H1 (cell line): ENCODE measurements around the gene ADAMTS1. TPM values are rescaled to one million over a fixed set of nuclear protein-coding genes. Genes with fewer than 3 reads are reported as not detected.

ENCODE experiments used
- CTCF ChIA-PET: fragments of 300-600 bp; sonication (Branson Sonifier 250); formaldehyde crosslinking; loops from one replicate; lab custom pipeline; 2021; ENCODE audit not compliant: partially characterized antibody; lab: Charles Lee
- POLR2A ChIA-PET: fragments of 300-600 bp; sonication (Branson Sonifier 250); formaldehyde crosslinking; loops from one replicate; lab custom pipeline; 2021; ENCODE audit warnings: inconsistent platforms; ENCODE audit not compliant: partially characterized antibody; lab: Charles Lee
- DNase-seq, 2 experiments: peaks; one replicate each; pipeline versions ENCODE4 v3.0.0 to v3.0.0-alpha.2; 2010 to 2022; ENCODE audit warnings: low spot score in 2 of 2, low read depth in 1 of 2, mixed read lengths in 1 of 2
- FAIRE-seq: peaks from 2 replicates; lab custom pipeline; 2011; peaks lifted over from hg19 to GRCh38; lab: Jason Lieb, UNC
- H2AFZ ChIP-seq: 2 replicates; pipeline ENCODE4 v1.8.1; 2012; ENCODE audit warnings: low read length, inconsistent platforms
- H2AK5ac ChIP-seq: 2 replicates; pipeline ENCODE4 v1.6.1; 2013; ENCODE audit warnings: low read depth, low read length
- H2BK120ac ChIP-seq: replicated peaks from 2 replicates; pipeline ENCODE3; 2013; ENCODE audit warnings: low read depth, low read length, inconsistent platforms
- H2BK12ac ChIP-seq: 2 replicates; pipeline ENCODE4 v1.6.1; 2013; ENCODE audit warnings: low read depth, low read length
- H2BK15ac ChIP-seq: 2 replicates; pipeline ENCODE4 v1.6.1; 2013; ENCODE audit warnings: low read length
- H2BK20ac ChIP-seq: 2 replicates; pipeline ENCODE4 v1.6.1; 2013; ENCODE audit warnings: low read length
- H2BK5ac ChIP-seq: 2 replicates; pipeline ENCODE4 v1.6.1; 2013; ENCODE audit warnings: low read depth, low read length
- H3K14ac ChIP-seq: 2 replicates; pipeline ENCODE4 v1.6.1; 2013; ENCODE audit warnings: inconsistent platforms; ENCODE audit not compliant: insufficient read length
- H3K18ac ChIP-seq: 2 replicates; pipeline ENCODE4 v1.6.1; 2013; ENCODE audit warnings: low read length; ENCODE audit errors: extremely low read depth
- H3K23ac ChIP-seq: 2 replicates; pipeline ENCODE4 v1.6.1; 2013; ENCODE audit warnings: inconsistent platforms; ENCODE audit not compliant: insufficient read length
- H3K23me2 ChIP-seq: 2 replicates; pipeline ENCODE4 v1.6.1; 2013; ENCODE audit warnings: low read depth, low read length
- H3K27ac ChIP-seq: 2 replicates; pipeline ENCODE4 v1.6.1; 2011; ENCODE audit warnings: low read depth, low read length, inconsistent platforms
- H3K27me3 ChIP-seq, 4 experiments: replicated peaks in 1 of 4; 1 replicate in 1 of 4; 2 replicates in 3 of 4; pipeline versions ENCODE4 v1.6.1 to v1.8.1; 2011 to 2013; ENCODE audit warnings: low read length in 3 of 4, mild to moderate bottlenecking in 3 of 4, inconsistent platforms in 2 of 4, mixed read lengths in 2 of 4, moderate library complexity in 1 of 4; ENCODE audit not compliant: control insufficient read depth in 3 of 4, insufficient read depth in 3 of 4; ENCODE audit errors: extremely low read depth in 1 of 4
- H3K36me3 ChIP-seq, 4 experiments: 2 replicates each; pipeline versions ENCODE4 v1.6.1 to v1.8.1; 2011 to 2013; ENCODE audit warnings: mild to moderate bottlenecking in 4 of 4, low read length in 3 of 4, moderate library complexity in 2 of 4, control low read depth in 1 of 4, inconsistent platforms in 1 of 4; ENCODE audit not compliant: insufficient read depth in 4 of 4, control insufficient read depth in 2 of 4
- H3K4ac ChIP-seq: replicated peaks from 2 replicates; pipeline ENCODE3; 2013; ENCODE audit warnings: low read length, low read depth, mixed read lengths, inconsistent platforms; ENCODE audit not compliant: insufficient read length
- H3K4me1 ChIP-seq, 4 experiments: replicated peaks in 1 of 4; 1 replicate in 1 of 4; 2 replicates in 3 of 4; pipeline versions ENCODE4 v1.6.1 to v1.8.1; 2011 to 2013; ENCODE audit warnings: low read length in 3 of 4, inconsistent platforms in 2 of 4, mixed read lengths in 1 of 4; ENCODE audit not compliant: insufficient read depth in 4 of 4, control insufficient read depth in 3 of 4
- H3K4me2 ChIP-seq, 2 experiments: 2 replicates each; pipeline versions ENCODE4 v1.6.1 to v1.8.1; 2011 to 2013; ENCODE audit warnings: low read depth in 2 of 2, low read length in 2 of 2, control low read depth in 1 of 2, inconsistent platforms in 1 of 2, mild to moderate bottlenecking in 1 of 2; ENCODE audit not compliant: insufficient read depth in 1 of 2
- H3K4me3 ChIP-seq, 4 experiments: fragments of 200-600, 300-600 bp in 1 of 4; sonication (generic), shearing (Covaris generic), sonication (Bioruptor Twin) in 1 of 4; 2 replicates each; pipeline versions ENCODE4 v1.5.1 to v1.8.1; 2011 to 2016; ENCODE audit warnings: low read length in 4 of 4, low read depth in 3 of 4, control low read depth in 2 of 4, inconsistent platforms in 2 of 4, mild to moderate bottlenecking in 2 of 4, mixed read lengths in 1 of 4, moderate library complexity in 1 of 4; ENCODE audit not compliant: insufficient read depth in 2 of 4; ENCODE audit errors: extremely low read depth in 1 of 4
- H3K56ac ChIP-seq: replicated peaks from 2 replicates; pipeline ENCODE3; 2013; ENCODE audit warnings: low read depth, mild to moderate bottlenecking, mixed read lengths, low read length, inconsistent platforms; ENCODE audit not compliant: insufficient read length
- H3K79me1 ChIP-seq: 2 replicates; pipeline ENCODE4 v1.6.1; 2013; ENCODE audit warnings: low read depth, low read length, control low read depth
- H3K79me2 ChIP-seq, 2 experiments: 2 replicates each; pipeline versions ENCODE4 v1.6.1 to v1.8.1; 2012 to 2013; ENCODE audit warnings: low read length in 2 of 2, mild to moderate bottlenecking in 2 of 2, inconsistent platforms in 1 of 2; ENCODE audit not compliant: insufficient read depth in 2 of 2, control insufficient read depth in 1 of 2
- H3K9ac ChIP-seq, 4 experiments: replicated peaks in 1 of 4; 1 replicate in 1 of 4; 2 replicates in 3 of 4; pipeline versions ENCODE4 v1.6.1 to v1.8.1; 2011 to 2013; ENCODE audit warnings: low read depth in 3 of 4, low read length in 3 of 4, control low read depth in 2 of 4, mild to moderate bottlenecking in 2 of 4, moderate library complexity in 2 of 4, inconsistent platforms in 1 of 4; ENCODE audit errors: extremely low read depth in 1 of 4
- H3K9me3 ChIP-seq, 2 experiments: 2 replicates each; pipeline versions ENCODE4 v1.6.1 to v1.8.1; 2012 to 2013; ENCODE audit warnings: mild to moderate bottlenecking in 2 of 2, moderate library complexity in 2 of 2, control low read depth in 1 of 2, inconsistent platforms in 1 of 2, low read depth in 1 of 2, low read length in 1 of 2, mixed read lengths in 1 of 2; ENCODE audit not compliant: insufficient read depth in 2 of 2
- H4K20me1 ChIP-seq, 2 experiments: replicated peaks in 1 of 2; 2 replicates each; pipeline versions ENCODE3 to v1.8.1; 2011 to 2013; ENCODE audit warnings: inconsistent platforms in 2 of 2, low read length in 2 of 2, mild to moderate bottlenecking in 1 of 2; ENCODE audit not compliant: insufficient read depth in 2 of 2, control insufficient read depth in 1 of 2
- H4K5ac ChIP-seq: 2 replicates; pipeline ENCODE4 v1.6.1; 2013; ENCODE audit warnings: low read length, low read depth, mixed read lengths, inconsistent platforms; ENCODE audit not compliant: insufficient read length
- H4K8ac ChIP-seq: 2 replicates; pipeline ENCODE4 v1.8.0; 2013; ENCODE audit warnings: mild to moderate bottlenecking, moderate library complexity, low read length, inconsistent platforms; ENCODE audit not compliant: insufficient read depth; ENCODE audit errors: extremely low read depth
- H4K91ac ChIP-seq: replicated peaks from 2 replicates; pipeline ENCODE3; 2013; ENCODE audit warnings: low read length, mixed read lengths, inconsistent platforms; ENCODE audit not compliant: insufficient read length
- BCL11A ChIP-seq, 2 experiments: IDR thresholded peaks; one replicate each; pipeline ENCODE4 v1.6.1; 2011; ENCODE audit warnings: low read depth in 2 of 2, low read length in 2 of 2, mild to moderate bottlenecking in 2 of 2
- CBX8 ChIP-seq: fragments of 300-800, 300-1000 bp; sonication (generic); IDR thresholded peaks from 2 replicates; pipeline ENCODE4 v1.7.1; 2016; ENCODE audit warnings: low read depth, low read length, borderline replicate concordance
- CTBP2 ChIP-seq: IDR thresholded peaks from 2 replicates; pipeline ENCODE4 v1.7.0; 2011; ENCODE audit warnings: borderline replicate concordance, mild to moderate bottlenecking, moderate library complexity, mixed read lengths, low read length; ENCODE audit not compliant: insufficient read depth, insufficient read length
- E2F6 ChIP-seq: IDR thresholded peaks from 2 replicates; pipeline ENCODE4 v1.6.1; 2012; ENCODE audit warnings: inconsistent platforms
- EGR1 ChIP-seq: IDR thresholded peaks from 2 replicates; pipeline ENCODE4 v1.6.1; 2011; ENCODE audit warnings: low read depth, low read length, borderline replicate concordance
- FOSL1 ChIP-seq: IDR thresholded peaks from 2 replicates; pipeline ENCODE4 v1.6.1; 2011; ENCODE audit warnings: mild to moderate bottlenecking, low read depth, low read length, moderate library complexity; ENCODE audit not compliant: insufficient read depth
- HDAC2 ChIP-seq, 2 experiments: fragments of 300-600 bp in 1 of 2; sonication (generic) in 1 of 2; IDR thresholded peaks; 2 replicates each; pipeline ENCODE4 v1.6.1; 2011 to 2012; ENCODE audit warnings: low read depth in 2 of 2, low read length in 2 of 2, mild to moderate bottlenecking in 2 of 2, moderate library complexity in 2 of 2, borderline replicate concordance in 1 of 2, inconsistent platforms in 1 of 2
- KDM1A ChIP-seq: fragments of 200-600, 300-600 bp; sonication (generic); IDR thresholded peaks from 2 replicates; pipeline ENCODE4 v1.7.1; 2016; ENCODE audit warnings: mild to moderate bottlenecking, low read length, borderline replicate concordance
- NRF1 ChIP-seq: IDR thresholded peaks from 2 replicates; pipeline ENCODE4 v1.6.1; 2011; ENCODE audit warnings: mild to moderate bottlenecking, low read depth, low read length, improper control_type of control experiment
- POLR2A ChIP-seq, 2 experiments: IDR thresholded peaks; 1 replicate in 1 of 2; 2 replicates in 1 of 2; pipeline ENCODE4 v1.6.1; 2011; ENCODE audit warnings: low read depth in 2 of 2, low read length in 2 of 2, mild to moderate bottlenecking in 2 of 2; ENCODE audit errors: control extremely low read depth in 1 of 2
- SAP30 ChIP-seq: fragments of 300-600 bp; sonication (generic); IDR thresholded peaks from 2 replicates; pipeline ENCODE4 v1.7.1; 2012; ENCODE audit warnings: low read length, moderate library complexity, mild to moderate bottlenecking, inconsistent platforms; ENCODE audit not compliant: insufficient read depth, insufficient replicate concordance
- SP1 ChIP-seq: IDR thresholded peaks from 2 replicates; pipeline ENCODE4 v1.6.1; 2011; ENCODE audit warnings: low read depth, low read length
- TAF1 ChIP-seq: IDR thresholded peaks from 2 replicates; pipeline ENCODE4 v1.6.1; 2011; ENCODE audit warnings: mild to moderate bottlenecking, low read depth, low read length
- TBP ChIP-seq: IDR thresholded peaks from 2 replicates; pipeline ENCODE4 v1.6.1; 2011; ENCODE audit warnings: low read depth, low read length, improper control_type of control experiment
- WGBS, 2 experiments: shearing (Covaris generic) in 1 of 2; methylation state at CpG; one replicate each; pipeline versions ENCODE4 v1.1.6 to v1.1.7; 2013 to 2015; ENCODE audit warnings: low lambda C conversion rate in 2 of 2, mixed read lengths in 2 of 2, inconsistent platforms in 1 of 2, low coverage in 1 of 2, missing lambda C conversion rate in 1 of 2; ENCODE audit not compliant: insufficient replicate concordance in 2 of 2, insufficient coverage in 1 of 2, insufficient read length in 1 of 2; ENCODE audit errors: extremely low coverage in 1 of 2, missing lambda C conversion rate in 1 of 2; 5-methylcytosine and 5-hydroxymethylcytosine counted together
- polyA plus RNA-seq, 7 experiments: library from polyadenylated mRNA; depleted of rRNA in 3 of 7; stranded (reverse) in 5 of 7; unstranded in 2 of 7; fragments of >200 nt in 5 of 7; fragments of 200-250 nt in 2 of 7; gene quantifications; 1 replicate in 5 of 7; 2 replicates in 1 of 7; 4 replicates in 1 of 7; pipeline versions ENCODE4 v1.2.1 to v1.2.3, GENCODE V29; 2011 to 2013; ENCODE audit warnings: missing spikeins in 2 of 7, mixed read lengths in 2 of 7
- total RNA-seq: library from RNA; stranded (reverse); fragmentation: NEBNext Ultra II Directional; extraction: Animal tissue kit (Norgen Biotek cat#: 25700); gene quantifications from 2 replicates; pipeline ENCODE4 v1.2.1, GENCODE V29; 2021

ADAMTS1 gene
- total and polyA plus RNA-seq, 2 of the 8 experiments (the other 6 are each of a cell fraction or from before 2014, with no cell fraction given) = 10.7 to 22.4 TPM

- DNase-seq (no peak), FAIRE-seq (no peak)
- no peak overlapping the region for H2BK20ac ChIP-seq
- no peak overlapping the region for H4K8ac ChIP-seq
- 39% methylated on average over 1 of the region's 1 CpG; no CpG with 5 or more reads in 1 of the 2 experiments for WGBS, 2 experiments
- H2BK5ac ChIP-seq = no peak overlapping the region
- no peaks in the 10 kb centered on the region for H3K23me2 ChIP-seq
- H3K79me1 ChIP-seq = no peaks in the 10 kb centered on the region
- no peaks in the 10 kb centered on the region for H3K9me3 ChIP-seq
- H3K4me3 ChIP-seq = no peak overlapping the region
- H4K20me1 ChIP-seq = no peaks in the 10 kb centered on the region
- no peaks in the 10 kb centered on the region for H3K4me1 ChIP-seq
- H2AK5ac ChIP-seq = no peak overlapping the region
- no peak overlapping the region for H2BK120ac ChIP-seq
- no peak overlapping the region for H2AFZ ChIP-seq
- H3K18ac ChIP-seq = no peak overlapping the region
- no peak overlapping the region for H3K4me2 ChIP-seq
- CTCF ChIA-PET = interaction anchor here (0.6 to 2.8 kb wide), 5 partner anchors 14 to 1931 kb away, joined by 3 to 20 read pairs (median 5); no protein-coding TSS in a partner anchor
- no peaks in the 10 kb centered on the region for H3K36me3 ChIP-seq
- H3K27ac ChIP-seq = no peak overlapping the region
- H3K56ac ChIP-seq = no peak overlapping the region
- H2BK15ac ChIP-seq = no peak overlapping the region
- H3K4ac ChIP-seq = no peak overlapping the region
- no peak overlapping the region for H2BK12ac ChIP-seq
- no peak overlapping the region for H3K23ac ChIP-seq
- no peaks in the 10 kb centered on the region for H3K27me3 ChIP-seq
- H4K91ac ChIP-seq = no peak overlapping the region
- no peak overlapping the region for H3K14ac ChIP-seq
- no peaks in the 10 kb centered on the region for H3K79me2 ChIP-seq
- H3K9ac ChIP-seq = no peak overlapping the region
- no peak overlapping the region for H4K5ac ChIP-seq
- POLR2A ChIA-PET = no interaction called here
- TF ChIP-seq POLR2A (IDR thresholded peaks at IDR 0.05; ENCODE audit: control extremely low read depth in 1 of 2, low read depth in 2 of 2, low read length in 2 of 2) = no peak
- TF ChIP-seq CTBP2 = no peak
- no peak for TF ChIP-seq TBP
- no peak for TF ChIP-seq EGR1
- no peak for TF ChIP-seq CBX8
- no peak for TF ChIP-seq SAP30
- TF ChIP-seq SP1 = no peak
- no peak for TF ChIP-seq NRF1
- TF ChIP-seq BCL11A (IDR thresholded peaks at IDR 0.05; ENCODE audit: low read depth in 2 of 2, low read length in 2 of 2) = no peak
- TF ChIP-seq E2F6 = no peak
- no peak for TF ChIP-seq HDAC2 (IDR thresholded peaks at IDR 0.05; ENCODE audit: borderline replicate concordance in 1 of 2, low read depth in 2 of 2, low read length in 2 of 2)
- no peak for TF ChIP-seq TAF1
- TF ChIP-seq KDM1A = no peak
- no peak for TF ChIP-seq FOSL1
Observed at GRCh38 chr21:26814386-26814785, 30.8 kb downstream of the ADAMTS1 start.
